Right cardiac atrium (tissue), 5 donors: ENCODE results near the gene DGKI. TPM values are rescaled to one million over a fixed set of nuclear protein-coding genes. Genes with fewer than 3 reads are reported as not detected.

Experiments
- ATAC-seq, 2 donors: fragments of 200-7000 bp; cut with Tn5 transposase; one replicate each; pipeline versions ENCODE4 v1.8.0 to v1.9.1; 2020; ENCODE audit warnings: moderate library complexity in 2 of 2, mild to moderate bottlenecking in 1 of 2
- DNase-seq, 3 donors: peaks; one replicate each; pipeline ENCODE4 v3.0.0-alpha.2; 2020
- H3K27ac ChIP-seq: one replicate; pipeline ENCODE4 v1.5.1; 2013; ENCODE audit warnings: mild to moderate bottlenecking, low read length, control low read depth, moderate library complexity
- H3K27me3 ChIP-seq: one replicate; pipeline ENCODE4 v1.6.1; 2013; ENCODE audit not compliant: control insufficient read depth, insufficient read depth
- H3K4me1 ChIP-seq: one replicate; pipeline ENCODE4 v1.6.1; 2013; ENCODE audit warnings: low read length; ENCODE audit not compliant: control insufficient read depth, insufficient read depth
- H3K4me3 ChIP-seq: one replicate; pipeline ENCODE4 v1.5.1; 2013; ENCODE audit warnings: low read length, control low read depth
- H3K9me3 ChIP-seq: one replicate; pipeline ENCODE4 v1.6.1; 2013; ENCODE audit warnings: low read length; ENCODE audit not compliant: control insufficient read depth
- WGBS: extraction: QIAGEN DNeasy Blood & Tissue Kit; methylation state at CpG from one replicate; pipeline ENCODE4 v1.1.7; 2013; 5-methylcytosine and 5-hydroxymethylcytosine counted together
- intact Hi-C, 4 donors: fragments of 100-400 bp; cut with DNase I; formaldehyde crosslinking; loops; one replicate each; pipeline versions ENCODE4 v1.11.0 to v1.14.0; 2022 to 2023
- polyA plus RNA-seq: library from polyadenylated mRNA; stranded (reverse); fragments of 200-250 nt; gene quantifications from one replicate; pipeline ENCODE4 v1.2.3, GENCODE V29; 2013
- total RNA-seq, 4 donors: library from RNA; stranded (reverse); fragmentation: NEBNext Ultra II Directional; extraction: Animal tissue kit (Norgen Biotek cat#: 25700); gene quantifications; one replicate each; pipeline ENCODE4 v1.2.1, GENCODE V29; 2021
- donor health status: healthy with polysubstance abuse.
- donor health status: DM: no; HTN: yes; CAD: no.
- donor health status: DM: no; HTN: no; CAD: no.
- donor health status: DM: no; HTN: yes; CAD: no; lungs with severe emphysema.
- donor health status: DM: yes; HTN: yes; CAD: no.

DGKI gene
- total and polyA plus RNA-seq, 5 donors: 2.1 to 14.9 (median 7.7) TPM

- ATAC-seq (no peak), DNase-seq (no peak)
- Histone ChIP-seq H3K27me3 (no peaks in the 10 kb centered on the region), H3K4me3 (no peak overlapping the region), H3K9me3 (no peaks in the 10 kb centered on the region), H3K4me1 (no peaks in the 10 kb centered on the region), H3K27ac (no peak overlapping the region)
- WGBS: 76% methylated on average over 2 of the region's 2 CpGs
- intact Hi-C loops: no loop called here
Observed at GRCh38 chr7:137611606-137612005, 235.2 kb downstream of the DGKI start.

- peak in 1 of 3 donors; percentile 35 for DNase-seq
- 41% methylated on average over 6 of the region's 6 CpGs for WGBS
- peak; percentile 41 to 55 for ATAC-seq
Observed at GRCh38 chr7:137609500-137609899, 237.3 kb downstream of the DGKI start.

DNA sequence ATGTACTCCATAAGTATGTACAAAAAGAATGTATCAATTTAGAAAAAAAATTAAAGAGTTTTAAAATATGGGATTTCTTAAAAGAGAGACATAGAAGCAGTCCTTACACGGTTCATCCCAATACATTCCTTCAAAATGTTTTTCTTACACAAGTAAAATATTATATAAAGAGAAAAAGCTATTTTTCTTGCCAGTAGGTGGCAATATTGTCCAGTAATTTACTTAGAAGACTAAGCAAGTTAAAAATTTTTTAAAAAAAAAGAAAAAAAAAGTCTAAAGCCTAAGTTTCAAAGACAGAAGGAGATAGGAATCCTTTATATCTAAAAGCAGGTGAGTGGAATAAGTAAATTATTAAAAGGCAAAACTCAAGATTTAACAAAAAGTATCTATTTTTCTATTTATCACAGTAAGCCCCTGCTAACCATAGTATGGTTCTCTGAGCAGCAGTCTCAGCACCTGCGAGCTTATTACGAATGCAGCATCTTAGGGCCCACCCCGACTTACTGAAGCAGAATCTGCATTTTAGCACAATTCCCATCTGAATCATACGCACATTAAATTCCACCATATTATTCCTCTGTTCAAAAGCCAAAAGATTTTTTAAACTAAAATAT is 240.6 kb downstream of the DGKI start:
- no peak overlapping the region for H3K4me3 ChIP-seq
- no peaks in the 10 kb centered on the region for H3K4me1 ChIP-seq
- H3K27ac ChIP-seq: no peak overlapping the region
- no peaks in the 10 kb centered on the region for H3K27me3 ChIP-seq
- H3K9me3 ChIP-seq: no peaks in the 10 kb centered on the region
- 62% methylated on average over 5 of the region's 5 CpGs for WGBS
- no peak for ATAC-seq
- no peak for DNase-seq
- intact Hi-C loops: no loop called here

More at GRCh38 chr7:137609500-137609899, 237.3 kb downstream of the DGKI start:
- intact Hi-C loops: no loop called here
- Histone ChIP-seq H3K4me3 (no peak overlapping the region), H3K9me3 (no peaks in the 10 kb centered on the region), H3K27ac (no peak overlapping the region), H3K27me3 (no peaks in the 10 kb centered on the region), H3K4me1 (no peaks in the 10 kb centered on the region)

- intact Hi-C loops: no loop called here
- Histone ChIP-seq H3K27ac (no peak overlapping the region), H3K9me3 (no peaks in the 10 kb centered on the region), H3K27me3 (no peaks in the 10 kb centered on the region), H3K4me3 (no peak overlapping the region), H3K4me1 (no peaks in the 10 kb centered on the region)
- ATAC-seq (no peak), DNase-seq (no peak)
- 58% methylated on average over 2 of the region's 2 CpGs for WGBS
Observed at GRCh38 chr7:137603043-137603442, 243.7 kb downstream of the DGKI start.

- intact Hi-C loops: no loop called here
- Histone ChIP-seq H3K27ac (no peak overlapping the region), H3K27me3 (no peaks in the 10 kb centered on the region), H3K9me3 (no peaks in the 10 kb centered on the region), H3K4me1 (no peaks in the 10 kb centered on the region), H3K4me3 (no peak overlapping the region)
- 91% methylated on average over 6 of the region's 6 CpGs for WGBS
- ATAC-seq: no peak
- no peak for DNase-seq
Observed at GRCh38 chr7:137601642-137602041, 245.1 kb downstream of the DGKI start.

- H3K27ac ChIP-seq: no peak overlapping the region
- WGBS: 73% methylated on average over 4 of the region's 4 CpGs
- no peak for DNase-seq
- H3K9me3 ChIP-seq: no peaks in the 10 kb centered on the region
- intact Hi-C loops: loop anchor here in 2 of 4 donors (10.0 kb wide), 2 partner anchors 433 to 1193 kb away; no protein-coding TSS in a partner anchor
- H3K4me3 ChIP-seq: no peak overlapping the region
- no peaks in the 10 kb centered on the region for H3K27me3 ChIP-seq
- H3K4me1 ChIP-seq: no peaks in the 10 kb centered on the region
- ATAC-seq: no peak
Observed at GRCh38 chr7:137597856-137598255, 248.9 kb downstream of the DGKI start.

DNA sequence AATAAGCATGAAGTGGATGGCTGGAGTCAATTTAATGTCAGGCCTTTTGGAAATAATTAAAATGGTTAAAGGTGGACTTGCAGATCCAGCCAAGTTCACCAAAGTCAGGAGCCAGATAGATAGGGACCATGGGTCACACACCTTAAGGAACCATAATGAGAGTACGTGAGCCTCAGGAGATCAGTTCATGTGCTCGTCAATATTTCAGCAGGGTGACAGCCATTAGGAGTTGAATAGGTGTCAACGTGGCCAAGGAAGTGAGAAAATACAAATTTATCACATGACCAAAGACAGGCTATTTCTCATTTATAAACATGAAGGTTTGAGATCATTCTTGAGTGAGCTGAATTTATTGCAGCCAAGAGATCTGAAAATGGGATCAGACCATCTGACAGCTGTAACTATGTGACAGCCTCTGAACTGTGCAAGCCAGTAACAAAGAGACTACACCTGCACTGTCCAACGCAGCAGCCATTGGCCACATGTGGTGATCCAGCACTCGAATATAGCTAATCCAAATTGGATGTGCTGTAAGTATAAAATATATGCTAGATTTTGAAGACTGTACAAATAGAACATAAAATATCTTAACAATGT is 253.6 kb downstream of the DGKI start:
- intact Hi-C loops: loop anchor here (5.0 to 10.0 kb wide), 3 partner anchors 426 to 1188 kb away; no protein-coding TSS in a partner anchor
- Histone ChIP-seq H3K27ac (no peak overlapping the region), H3K4me3 (no peak overlapping the region), H3K27me3 (no peaks in the 10 kb centered on the region), H3K9me3 (no peaks in the 10 kb centered on the region), H3K4me1 (no peaks in the 10 kb centered on the region)
- ATAC-seq: no peak
- WGBS: 79% methylated on average over 5 of the region's 5 CpGs
- no peak for DNase-seq

DNA sequence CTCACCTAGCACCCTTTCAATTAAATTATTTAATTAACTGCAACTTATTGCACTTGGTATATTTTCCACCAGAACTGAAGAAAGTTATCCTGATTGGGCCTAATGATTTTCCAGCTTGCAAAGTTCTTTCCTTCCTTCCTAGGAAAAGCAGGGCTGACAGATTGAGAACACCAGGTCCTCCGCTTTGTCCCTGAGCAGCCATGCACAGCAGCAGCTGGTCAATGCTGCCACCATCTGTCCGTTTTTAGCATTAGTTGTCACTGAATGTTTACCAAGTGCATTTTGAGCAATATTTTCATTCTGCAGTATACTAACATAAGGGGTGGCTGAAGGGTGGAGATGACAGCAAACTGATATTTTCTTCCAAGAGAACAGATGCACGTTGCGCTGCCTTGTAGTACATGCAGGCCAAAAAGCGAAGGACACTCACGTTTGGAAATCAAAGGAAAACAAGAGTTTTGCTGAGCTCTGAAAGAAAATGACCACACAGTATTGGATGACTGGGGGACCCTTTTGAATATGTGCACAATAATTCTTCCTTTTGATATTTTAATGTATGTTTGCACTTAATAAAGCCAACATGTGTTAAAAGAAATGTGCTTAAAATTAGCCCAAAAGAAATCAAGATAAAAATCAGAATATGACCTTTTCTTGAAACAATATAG is 254.4 kb downstream of the DGKI start:
- no peaks in the 10 kb centered on the region for H3K27me3 ChIP-seq
- DNase-seq (peak; percentile 56 to 71 (median 61)), ATAC-seq (peak; percentile 92 to 94)
- WGBS: 20% methylated on average over 6 of the region's 6 CpGs
- no peak overlapping the region for H3K4me3 ChIP-seq
- intact Hi-C loops: loop anchor here (5.0 to 10.0 kb wide), 3 partner anchors 425 to 1188 kb away; no protein-coding TSS in a partner anchor
- H3K4me1 ChIP-seq: no peaks in the 10 kb centered on the region
- H3K27ac ChIP-seq: no peak overlapping the region
- no peaks in the 10 kb centered on the region for H3K9me3 ChIP-seq

DNA sequence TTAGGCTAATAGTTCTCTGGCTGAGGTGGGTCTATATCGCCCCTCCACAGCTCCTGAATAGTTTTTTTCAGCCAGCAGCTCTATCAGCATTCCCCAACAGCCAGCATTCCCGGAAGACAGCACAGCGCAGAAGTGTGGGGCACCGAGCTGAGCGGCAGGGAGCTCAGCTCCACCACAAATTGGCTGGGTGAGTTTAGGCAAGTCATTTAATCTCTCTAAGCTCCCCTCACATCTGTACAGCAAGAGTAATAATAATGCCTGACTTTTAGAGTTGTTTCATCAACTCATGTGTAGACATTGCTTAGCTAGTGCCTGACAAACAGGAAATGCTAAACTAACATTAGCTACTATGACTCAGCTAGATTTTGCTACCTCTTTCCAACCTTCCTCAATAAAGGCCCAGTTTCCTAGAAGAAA is 255.3 kb downstream of the DGKI start:
- H3K27me3 ChIP-seq: no peaks in the 10 kb centered on the region
- no peaks in the 10 kb centered on the region for H3K9me3 ChIP-seq
- DNase-seq: no peak
- ATAC-seq: peak; percentile 57 to 69
- no peak overlapping the region for H3K4me3 ChIP-seq
- WGBS: 60% methylated on average over 5 of the region's 5 CpGs
- no peak overlapping the region for H3K27ac ChIP-seq
- intact Hi-C loops: loop anchor here (5.0 to 10.0 kb wide), 3 partner anchors 424 to 1187 kb away; no protein-coding TSS in a partner anchor
- no peaks in the 10 kb centered on the region for H3K4me1 ChIP-seq

GRCh38 chr7:137590756-137591305 is 255.9 kb downstream of the DGKI start:
- WGBS: 89% methylated on average over 15 of the region's 15 CpGs
- H3K4me3 ChIP-seq: no peak overlapping the region
- no peaks in the 10 kb centered on the region for H3K27me3 ChIP-seq
- no peaks in the 10 kb centered on the region for H3K9me3 ChIP-seq
- H3K27ac ChIP-seq: no peak overlapping the region
- intact Hi-C loops: loop anchor here (5.0 to 10.0 kb wide), 3 partner anchors 424 to 1186 kb away; no protein-coding TSS in a partner anchor
- DNase-seq (no peak), ATAC-seq (no peak)
- no peaks in the 10 kb centered on the region for H3K4me1 ChIP-seq
